GM19463 (cell line): ENCODE data around the gene LTF.

ENCODE experiments used
- ATAC-seq: cut with Tn5 transposase; IDR thresholded peaks from one replicate; pipeline ENCODE4 v1.9.1; 2021; ENCODE audit warnings: mild to moderate bottlenecking, moderate library complexity; ENCODE audit not compliant: unreplicated experiment

The LTF gene

DNA sequence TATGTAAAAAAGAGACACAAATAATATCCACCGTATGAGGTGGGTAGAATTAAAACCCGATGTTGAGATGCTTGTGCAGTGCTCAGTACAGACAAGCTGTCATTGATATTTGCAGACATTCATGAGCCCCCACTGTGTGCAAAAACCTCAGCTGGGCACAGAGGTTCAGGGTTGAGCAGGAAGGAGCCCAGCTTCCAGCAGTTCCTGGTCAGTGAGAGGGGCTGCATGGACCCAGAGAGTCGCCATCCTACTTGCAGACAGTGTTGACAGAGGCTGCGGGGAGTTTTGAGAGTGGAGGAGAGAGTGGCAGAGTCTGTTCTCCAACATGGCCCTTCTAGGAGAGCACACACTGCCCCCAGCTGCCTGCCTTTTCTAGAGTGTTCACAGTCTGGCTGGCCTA, 6.1 kb upstream of the LTF start:
- no peak for ATAC-seq

DNA sequence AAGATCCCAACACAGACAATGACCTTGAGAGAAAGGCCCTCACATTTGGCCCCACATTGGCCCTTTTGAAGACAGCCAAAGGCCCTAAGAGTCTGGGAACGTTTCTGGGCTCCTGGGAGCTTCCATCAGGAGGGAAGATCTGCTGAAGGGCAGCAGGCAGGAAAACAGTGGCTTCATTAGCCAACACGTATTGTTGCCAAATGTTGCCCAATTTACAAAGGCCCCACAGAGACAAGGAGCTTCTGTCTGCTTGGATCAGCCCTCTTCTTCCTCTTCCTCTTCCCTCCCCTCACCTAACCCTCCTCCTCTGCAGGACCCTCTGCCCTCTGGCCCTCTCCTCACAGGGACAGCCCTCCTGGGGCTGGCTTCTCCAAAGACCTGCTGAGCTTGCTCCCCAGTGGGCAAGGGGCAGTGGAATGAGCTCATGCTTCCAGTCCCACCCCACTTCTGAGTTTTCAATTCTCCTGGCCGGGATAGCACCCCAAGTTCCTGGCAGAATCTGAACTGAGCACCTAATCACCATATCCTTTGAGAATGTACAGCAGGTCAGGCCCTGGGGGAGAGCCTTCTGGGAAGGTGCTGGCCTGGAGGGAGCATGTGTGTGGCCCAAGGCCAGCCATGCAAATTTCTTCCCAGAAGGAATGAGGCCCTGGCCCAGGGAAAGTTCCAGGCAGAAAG, 5.1 kb upstream of the LTF start:
- no peak for ATAC-seq

DNA sequence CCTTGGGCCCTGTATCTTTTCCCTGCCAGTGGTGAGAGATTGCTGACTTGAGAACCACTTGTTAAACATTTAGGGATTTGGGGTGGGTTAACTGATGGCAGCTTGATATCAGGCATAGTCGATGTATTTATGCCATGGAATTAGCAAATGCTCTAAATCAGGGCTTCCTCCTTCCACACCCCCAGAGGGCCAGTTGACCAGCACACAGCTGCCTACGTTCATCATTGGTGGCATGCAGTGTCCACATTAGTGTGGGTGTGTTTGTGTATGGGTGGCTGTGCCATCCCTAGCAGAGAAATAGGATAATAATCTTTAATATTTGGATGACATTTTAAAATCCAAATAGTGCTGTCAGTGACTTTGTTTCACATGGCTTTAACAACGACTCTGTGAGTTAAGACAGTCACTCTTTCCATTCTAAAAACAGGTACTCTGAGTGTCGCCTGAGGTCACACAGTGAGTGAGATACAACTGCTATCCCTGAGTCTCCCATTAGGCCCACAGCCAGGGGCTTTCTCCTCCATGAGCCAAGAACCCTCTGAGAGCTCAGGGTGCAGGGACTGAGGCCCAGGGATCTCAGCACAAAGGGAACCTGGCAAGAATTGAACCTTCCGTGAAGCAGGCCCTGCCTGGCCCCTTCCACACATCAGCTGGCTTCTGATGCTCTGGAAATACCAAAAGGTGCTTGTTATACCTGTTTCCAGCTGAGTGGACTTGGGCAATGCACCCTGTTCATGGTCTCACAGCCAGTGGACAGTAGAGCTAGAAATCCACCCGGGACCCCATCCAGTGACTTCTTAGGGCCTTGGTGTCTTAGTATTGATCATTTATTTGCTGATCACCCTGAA, 4.3 kb upstream of the LTF start:
- no peak for ATAC-seq

DNA sequence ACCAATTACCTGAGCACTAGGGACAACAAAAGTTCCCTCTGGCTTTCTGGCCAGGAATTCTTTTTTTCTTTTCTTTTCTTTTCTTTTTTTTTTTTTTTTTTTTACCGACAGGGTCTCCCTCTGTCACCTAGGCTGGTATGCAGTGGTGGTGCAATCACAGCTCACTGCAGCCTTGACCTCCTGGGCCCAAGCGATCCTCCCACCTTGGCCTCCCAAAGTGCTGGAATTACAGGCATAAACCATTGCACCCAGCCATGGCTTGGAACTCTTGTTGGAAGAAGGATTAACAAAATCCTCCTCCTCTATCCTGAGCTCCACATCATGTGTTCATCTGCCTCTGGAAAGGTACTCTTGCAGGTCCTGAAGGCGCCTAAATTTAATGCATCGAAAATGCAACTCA, 2.9 kb upstream of the LTF start:
- ATAC-seq: no peak

DNA sequence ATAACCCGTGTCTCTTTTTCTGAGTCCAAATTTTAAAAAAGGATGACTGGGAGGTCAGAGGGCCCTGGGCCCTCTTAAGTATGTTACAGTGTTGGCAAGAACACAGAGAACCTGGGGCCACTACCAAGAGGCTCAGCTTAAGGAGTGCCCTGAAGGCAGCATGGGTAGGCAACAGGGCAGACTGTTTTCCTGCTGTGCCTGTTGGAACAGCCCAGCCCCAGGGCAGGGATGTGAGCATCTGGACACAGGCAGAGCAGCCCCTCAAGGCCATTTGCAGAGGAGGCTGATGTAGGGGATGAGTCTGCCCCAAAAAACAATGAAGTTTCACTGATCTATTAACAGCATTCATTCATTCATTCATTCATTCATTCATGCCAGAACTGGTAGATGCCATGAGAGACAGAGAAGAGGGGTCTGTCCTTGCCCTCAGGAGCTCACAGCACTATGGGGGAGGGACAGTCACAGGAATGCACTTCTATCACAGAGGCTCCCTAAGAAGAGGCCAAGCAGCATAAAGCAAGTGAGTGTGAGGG, 2.2 kb upstream of the LTF start:
- no peak for ATAC-seq

DNA sequence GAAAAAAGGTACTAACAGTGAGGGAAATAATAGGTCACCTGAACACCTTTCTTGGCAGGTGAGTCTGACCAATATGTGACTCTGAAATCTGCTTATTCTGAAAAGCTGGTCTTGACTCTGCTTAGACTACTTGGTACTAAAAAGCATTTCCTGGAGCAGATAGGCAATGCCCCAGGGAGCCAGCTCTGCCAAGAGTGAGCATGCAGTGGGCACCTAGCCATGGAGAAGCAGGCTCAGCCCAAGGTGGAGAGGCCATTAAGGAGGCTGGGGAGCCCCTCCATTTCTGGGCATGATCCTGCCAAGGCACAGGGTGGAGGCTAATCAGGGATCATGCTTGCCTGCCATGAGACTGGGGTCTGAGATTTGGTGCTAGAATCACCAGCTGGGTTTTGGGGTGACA, 1.6 kb upstream of the LTF start:
- no peak for ATAC-seq

DNA sequence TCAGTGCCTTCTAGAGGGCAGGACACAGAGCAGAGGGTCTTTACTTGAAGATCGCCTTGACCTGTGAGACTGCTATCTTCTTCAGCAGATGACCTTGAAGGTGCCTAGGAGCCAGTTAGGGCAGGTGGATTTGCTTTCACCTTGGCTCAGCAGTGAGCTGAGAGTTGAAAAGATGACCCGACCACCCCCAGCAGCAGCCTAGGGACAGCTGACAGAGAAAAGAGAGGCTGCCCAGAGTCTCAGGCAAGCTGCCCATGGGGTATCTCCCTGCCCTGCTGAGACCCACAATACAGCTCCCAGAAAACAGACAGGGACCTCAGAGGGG, 453 bp upstream of the LTF start:
- ATAC-seq: no peak

DNA sequence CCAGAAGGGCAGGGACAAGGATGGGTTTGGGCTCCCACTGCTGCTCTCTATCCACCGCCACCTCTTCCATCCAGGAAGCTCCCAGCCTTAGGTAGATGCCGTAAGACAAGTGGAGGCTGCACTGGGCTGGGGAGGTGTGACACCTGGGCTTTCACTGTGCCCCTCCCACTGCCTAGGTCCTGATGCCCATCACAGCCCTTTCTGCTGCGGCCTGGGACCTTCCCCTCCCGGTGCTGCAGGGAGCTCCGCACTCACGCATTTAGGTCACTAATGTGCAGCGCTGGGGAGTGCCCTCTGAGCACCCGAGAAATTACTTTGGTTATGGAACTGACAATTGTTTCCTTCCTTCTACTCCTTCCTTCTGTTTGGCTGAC, 850 bp downstream of the LTF start:
- ATAC-seq: no peak

DNA sequence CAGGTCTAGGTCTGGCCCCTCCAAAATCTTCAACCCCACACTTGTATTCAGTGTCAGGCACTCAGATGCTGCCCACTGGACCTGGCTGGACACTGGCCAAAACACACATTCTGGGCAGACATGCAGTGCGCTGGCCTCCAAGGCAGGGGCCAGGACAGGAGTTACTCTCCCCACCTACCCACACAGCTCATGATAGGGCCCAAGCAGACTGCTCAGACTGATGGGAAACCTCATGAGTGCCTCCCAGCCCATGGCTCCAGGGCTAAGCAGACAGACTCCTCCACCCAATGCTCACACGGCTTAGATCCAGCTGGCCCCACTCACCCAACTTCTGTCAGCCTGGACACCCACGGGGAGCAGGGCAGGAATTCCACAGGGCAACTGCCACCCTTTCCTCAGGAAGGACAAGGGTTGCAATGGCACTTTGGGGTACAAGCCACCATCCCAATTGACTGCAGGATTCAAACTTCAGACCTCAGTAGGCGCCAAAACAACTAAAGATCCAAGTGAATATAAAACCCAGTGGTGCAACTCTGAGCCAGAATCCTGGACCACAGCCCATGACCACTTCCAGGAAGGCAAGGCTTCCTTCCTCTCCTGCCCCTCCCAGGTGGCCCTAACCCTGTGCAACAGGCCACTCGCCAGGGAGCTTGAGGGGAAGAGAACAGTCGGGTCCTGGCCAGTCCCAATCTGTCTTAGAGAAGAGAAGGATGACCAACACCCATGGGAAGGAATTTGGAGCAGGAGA, 1.4 kb downstream of the LTF start:
- ATAC-seq: no peak

DNA sequence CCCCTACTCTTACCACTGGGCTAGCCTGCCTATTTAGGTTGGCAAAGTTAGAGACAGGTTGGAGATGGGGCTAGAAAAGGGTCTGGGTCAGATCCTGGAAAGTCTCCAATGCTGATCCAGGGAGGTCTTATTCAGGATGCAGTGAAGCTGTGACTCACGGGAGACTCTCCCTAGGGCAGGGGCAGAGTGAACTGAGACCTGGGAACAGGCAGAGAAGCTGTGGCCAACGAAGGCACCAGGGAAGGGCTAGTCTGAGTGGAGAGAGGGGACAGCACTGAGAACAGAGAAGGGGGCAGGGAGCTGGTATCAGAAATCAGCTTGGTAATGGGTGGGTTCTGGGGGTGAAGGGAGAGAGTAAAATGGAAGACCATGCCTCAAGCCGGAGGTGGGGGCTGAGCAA, 2.2 kb downstream of the LTF start:
- ATAC-seq: no peak

DNA sequence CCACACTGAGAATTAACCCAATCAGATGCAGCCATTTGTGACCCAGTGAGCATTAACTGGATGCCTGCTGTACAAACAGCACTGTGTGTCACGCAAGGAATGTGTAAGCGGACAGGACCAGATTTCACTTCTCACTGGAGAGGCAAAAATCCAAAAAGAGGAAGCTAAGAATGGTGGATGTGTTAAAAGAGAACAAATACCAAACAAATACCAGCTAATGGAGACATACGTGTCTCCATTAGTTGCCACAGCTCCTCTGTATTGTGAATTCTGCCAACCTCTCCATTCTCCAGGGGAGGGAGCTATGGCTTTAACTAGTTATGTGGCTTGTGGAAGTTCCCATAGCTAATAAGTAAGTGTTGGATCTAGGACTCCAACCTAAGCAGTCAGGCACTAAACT, 2.6 kb downstream of the LTF start:
- no peak for ATAC-seq

DNA sequence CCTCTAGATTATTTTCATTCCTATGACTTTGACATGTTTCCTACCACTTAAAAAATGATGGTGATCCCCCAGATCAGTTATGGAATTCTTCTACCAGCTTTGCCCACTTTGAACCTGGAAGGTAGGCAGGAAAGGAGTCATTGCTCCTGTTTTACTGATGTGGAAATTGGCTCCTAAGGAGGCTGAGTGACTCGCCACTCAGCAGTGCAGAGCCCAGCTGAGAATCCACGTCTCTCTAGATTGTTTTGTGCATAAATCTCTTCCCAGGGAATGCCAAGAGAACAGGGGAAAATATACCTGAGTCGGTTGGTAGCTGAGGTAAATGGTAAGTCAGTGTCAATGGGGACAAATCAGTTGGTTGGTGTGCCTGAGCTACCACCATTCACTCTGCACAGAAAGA, 4.7 kb downstream of the LTF start:
- no peak for ATAC-seq

DNA sequence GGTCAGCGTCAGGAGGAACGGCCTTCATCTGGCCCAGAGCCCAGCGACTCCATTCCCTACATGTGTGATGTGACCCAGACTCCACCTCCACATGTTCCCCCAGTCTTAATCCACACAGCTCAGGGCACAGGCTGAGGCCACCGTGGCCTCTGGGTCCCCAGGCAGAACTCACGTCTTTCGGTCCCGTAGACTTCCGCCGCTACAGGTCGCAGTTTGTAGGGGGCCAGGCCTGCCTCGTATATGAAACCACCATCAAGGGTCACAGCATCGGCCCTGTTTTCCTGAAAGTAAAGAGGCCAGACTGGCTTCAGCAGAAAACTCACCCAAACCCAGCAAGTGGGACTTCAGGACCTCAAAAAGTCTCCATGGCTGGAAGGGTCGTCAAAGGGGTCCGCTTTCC, 8.6 kb downstream of the LTF start:
- no peak for ATAC-seq

DNA sequence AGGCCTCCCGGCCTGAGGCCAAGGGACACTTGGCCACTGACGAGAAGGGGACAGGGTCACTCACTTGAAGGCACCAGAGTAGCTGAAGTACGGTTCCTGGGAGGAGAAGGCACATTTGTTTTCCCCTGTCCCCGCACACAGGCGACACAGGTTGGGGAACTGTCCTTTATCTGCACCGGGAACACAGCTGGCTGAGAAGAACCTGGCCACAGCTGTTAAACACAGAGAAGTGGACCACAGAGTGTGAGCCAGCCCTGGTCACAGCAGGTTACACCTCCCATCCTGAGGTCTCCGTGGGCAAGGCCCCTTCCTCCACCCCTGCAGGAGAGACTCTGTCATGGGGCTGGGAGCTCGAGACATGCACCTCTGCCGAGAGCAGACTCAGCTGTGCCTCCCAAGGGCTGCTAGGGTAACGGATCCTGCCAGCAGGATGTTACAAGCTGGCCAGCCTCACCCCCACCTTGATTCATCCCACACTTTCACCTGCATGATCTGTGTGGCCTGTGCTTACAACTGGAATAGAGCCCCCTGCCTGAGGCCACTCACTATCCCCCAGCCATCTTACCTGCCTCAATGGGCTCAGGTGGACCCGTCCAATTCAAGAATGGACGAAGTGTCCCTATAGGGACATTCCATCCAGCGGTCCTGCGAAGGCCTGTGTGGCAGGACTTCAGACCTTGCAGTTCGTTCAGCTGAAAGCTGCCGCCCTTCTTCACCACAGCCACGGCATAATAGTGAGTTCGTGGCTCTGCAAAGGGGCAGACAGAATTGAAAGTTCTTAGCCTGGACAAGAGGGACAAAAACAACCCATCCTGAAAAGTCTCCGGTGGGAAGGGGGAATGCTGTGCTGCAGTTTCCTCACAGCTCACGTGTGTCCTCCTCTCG, 9.2 kb downstream of the LTF start:
- ATAC-seq: no peak

DNA sequence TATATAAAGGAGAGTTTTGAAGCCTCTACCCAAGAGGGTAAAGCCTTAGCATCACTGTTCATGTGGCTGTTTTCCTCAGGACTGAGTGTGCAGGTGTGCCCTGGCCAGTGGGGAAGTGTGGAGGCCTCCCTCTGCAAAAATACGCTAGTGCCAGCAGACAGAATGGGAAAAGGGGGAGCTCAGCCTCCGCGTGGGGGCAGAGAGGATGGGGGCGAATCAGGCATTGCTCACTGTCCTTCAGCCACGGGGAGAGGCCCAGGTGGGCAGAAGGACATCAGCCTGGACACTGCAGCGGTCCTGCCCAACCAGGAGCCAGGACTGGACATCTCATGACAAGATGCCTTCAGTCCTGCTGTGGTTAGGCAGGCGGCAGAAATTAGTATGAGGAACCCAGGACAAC, 10.1 kb downstream of the LTF start:
- no peak for ATAC-seq

DNA sequence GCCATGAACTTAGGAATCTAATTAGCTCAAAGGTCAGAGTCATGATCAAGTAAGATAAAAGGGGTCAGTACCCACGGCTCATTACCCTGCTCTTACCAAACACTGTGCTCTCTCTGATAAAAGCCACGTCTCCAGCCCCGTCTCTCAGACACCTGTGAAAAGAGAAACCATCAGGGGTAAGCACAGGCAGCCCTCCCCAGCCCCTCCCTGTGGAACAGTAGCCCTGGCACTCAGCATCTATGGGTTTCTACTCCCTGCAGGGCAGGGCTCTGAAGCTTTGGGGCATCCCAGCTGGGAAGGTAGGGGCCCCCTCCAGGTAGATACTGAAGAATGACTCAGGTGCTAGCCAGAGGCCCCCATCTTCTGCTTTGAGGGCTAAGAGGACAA, 10.5 kb downstream of the LTF start:
- ATAC-seq: no peak

DNA sequence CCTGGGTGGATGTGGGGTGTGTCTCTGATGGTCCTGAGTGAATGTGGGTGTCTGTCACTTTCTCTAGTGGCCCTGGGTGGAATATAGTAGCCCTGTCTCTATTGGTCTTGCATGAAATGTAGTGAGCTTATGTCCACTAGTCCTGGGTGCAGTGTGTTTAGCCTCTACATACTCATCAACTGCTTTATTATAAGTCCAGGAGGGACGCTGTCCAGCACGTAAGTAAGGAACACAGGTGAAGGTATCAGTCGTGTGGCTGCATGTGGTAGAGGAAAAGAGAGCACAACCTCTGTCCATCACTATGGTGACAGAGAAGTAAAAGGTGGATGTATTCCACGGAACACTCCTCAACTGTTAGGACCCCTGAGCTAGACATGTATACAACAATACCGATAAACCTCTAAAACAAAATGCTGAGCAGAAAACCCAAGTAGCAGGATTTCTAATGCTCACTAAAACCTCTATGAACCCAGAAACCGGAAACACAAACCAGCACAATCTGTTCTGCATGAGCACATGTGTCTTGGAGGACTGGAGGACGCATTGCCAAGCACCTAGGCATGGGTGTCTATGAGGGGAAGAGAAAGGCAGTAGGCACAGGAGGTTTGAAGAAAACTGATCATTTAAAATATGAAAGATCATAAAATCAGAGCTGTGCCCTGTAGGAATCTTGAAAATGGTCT, 11.0 kb downstream of the LTF start:
- ATAC-seq: no peak

DNA sequence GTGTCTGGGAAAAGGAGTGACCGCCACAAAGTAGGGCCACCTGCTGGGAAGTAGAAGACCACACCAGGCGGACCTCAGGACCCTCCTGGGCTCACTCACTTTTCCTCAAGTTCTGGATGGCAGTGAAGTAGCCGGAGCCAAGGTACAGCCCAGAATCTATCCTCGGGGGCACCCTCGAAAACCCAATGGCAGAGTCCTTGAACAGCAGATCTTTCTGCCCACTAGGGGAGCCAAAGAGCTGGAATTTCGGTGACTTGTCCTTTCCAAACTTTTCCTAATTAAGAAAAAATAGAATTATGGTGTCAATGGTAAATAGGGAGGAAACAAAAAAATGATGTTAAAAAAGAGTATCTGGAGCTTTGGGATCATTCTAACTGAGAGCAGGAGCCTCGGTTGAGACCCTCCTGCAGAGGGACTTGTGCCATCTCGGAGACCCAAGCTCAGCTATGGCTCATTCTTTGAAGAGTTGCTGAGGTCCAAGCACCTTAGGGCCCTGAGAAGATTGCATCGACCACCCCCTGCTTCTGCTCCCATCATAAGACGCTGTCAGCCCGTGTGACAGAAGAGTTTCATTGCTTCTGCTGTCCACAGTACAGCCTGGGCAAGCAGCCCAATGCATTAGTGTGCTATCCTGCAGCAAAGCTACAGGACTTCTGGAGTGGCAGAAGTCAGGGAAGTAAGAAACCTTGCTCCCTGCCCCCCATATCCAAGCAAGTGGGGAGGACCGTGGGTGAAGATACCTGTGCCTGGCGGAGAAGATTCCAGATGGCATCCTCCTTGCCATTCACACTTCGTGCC, 14.8 kb downstream of the LTF start:
- no peak for ATAC-seq

DNA sequence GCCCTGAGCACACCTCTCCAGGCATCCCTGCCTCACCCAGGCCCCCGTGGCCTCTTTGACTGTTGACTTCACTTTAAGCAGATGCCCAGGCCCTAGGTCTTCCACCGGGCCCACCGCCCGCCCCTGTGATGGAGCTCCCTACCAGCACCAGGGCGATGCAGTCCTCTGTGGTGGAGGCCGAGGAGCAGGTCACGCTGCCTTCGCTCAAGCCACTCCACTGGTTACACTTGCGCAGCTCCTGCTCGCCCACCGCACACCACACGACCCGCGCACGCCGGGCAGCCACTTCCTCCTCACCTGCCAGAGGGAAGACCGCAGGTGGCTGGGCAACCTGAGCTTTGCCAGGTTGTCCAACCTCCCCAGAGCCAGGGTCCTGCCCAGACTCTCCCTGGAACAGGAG, 16.0 kb downstream of the LTF start:
- no peak for ATAC-seq
